T-helper 2 cell treated with Interferon-gamma antibody and Interleukin-4, amounts not matched to agents 5 μg/mL and 100 μg/mL, for 36 hours (primary cell): ENCODE data around the gene SCAF11.

Experiments
- DNase-seq: peaks from one replicate; pipeline ENCODE4 v3.0.0; 2021; ENCODE audit warnings: low spot score
- H3K27ac Mint-ChIP-seq: one replicate; pipeline ENCODE4 v1.8.0; 2021; ENCODE audit warnings: mild to moderate bottlenecking, mixed read lengths
- H3K27me3 Mint-ChIP-seq: one replicate; pipeline ENCODE4 v1.8.0; 2021; ENCODE audit warnings: low read depth, mixed read lengths
- H3K36me3 Mint-ChIP-seq: one replicate; pipeline ENCODE4 v1.8.0; 2021; ENCODE audit warnings: low read depth, mixed read lengths
- H3K4me1 Mint-ChIP-seq: one replicate; pipeline ENCODE4 v1.8.0; 2021; ENCODE audit warnings: low read depth, mixed read lengths
- H3K4me3 Mint-ChIP-seq: one replicate; pipeline ENCODE4 v1.8.0; 2022; ENCODE audit warnings: mild to moderate bottlenecking, moderate library complexity, mixed read lengths
- H3K9me3 Mint-ChIP-seq: one replicate; pipeline ENCODE4 v1.8.0; 2021; ENCODE audit warnings: mixed read lengths

SCAF11 gene

DNA sequence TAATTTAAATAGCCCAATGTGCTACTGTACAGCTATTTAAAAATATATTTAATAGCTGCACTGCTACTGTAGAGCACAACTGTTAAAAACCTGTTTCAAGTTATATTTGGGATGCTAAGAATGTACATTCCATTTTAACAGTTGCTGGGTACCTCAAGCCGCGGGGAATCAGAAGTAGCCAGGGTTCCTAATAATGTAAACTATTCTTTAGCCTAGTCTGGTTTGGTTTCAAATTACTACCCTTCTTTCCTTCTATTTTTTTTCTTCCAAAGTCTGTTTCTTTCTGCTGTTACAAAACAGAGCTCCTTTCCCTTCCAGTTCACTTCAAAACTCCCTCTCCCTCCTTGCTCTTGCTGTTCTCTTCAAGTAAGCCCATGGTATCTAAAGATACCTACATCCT, 21.3 kb downstream of the SCAF11 start:
- no peak overlapping the region for H3K27ac Mint-ChIP-seq
- H3K9me3 Mint-ChIP-seq: peaks cover 9% of the 10 kb centered on the region
- no peak for DNase-seq
- H3K4me3 Mint-ChIP-seq: no peak overlapping the region
- H3K36me3 Mint-ChIP-seq: peaks cover 49% of the 10 kb centered on the region
- H3K27me3 Mint-ChIP-seq: no peaks in the 10 kb centered on the region
- H3K4me1 Mint-ChIP-seq: peaks cover 26% of the 10 kb centered on the region

DNA sequence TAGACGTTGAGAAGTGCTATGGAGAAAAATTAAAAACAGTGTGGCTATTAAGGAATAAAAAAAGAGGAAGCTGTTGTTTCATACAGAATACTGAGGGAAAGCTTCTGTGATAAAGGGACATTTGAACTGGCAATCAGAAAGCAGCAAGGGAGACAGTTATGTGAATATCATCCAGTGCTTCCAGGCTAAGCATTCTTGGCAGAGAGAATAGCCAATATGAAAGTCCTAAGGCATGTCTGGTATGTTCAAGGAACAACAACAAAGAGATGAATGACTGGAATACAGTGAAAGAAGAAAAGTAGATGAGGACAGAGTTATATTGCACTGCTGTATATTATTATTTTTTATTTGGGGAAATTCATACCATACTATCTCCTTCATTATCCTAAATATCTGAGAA, 23.9 kb downstream of the SCAF11 start:
- no peaks in the 10 kb centered on the region for H3K27me3 Mint-ChIP-seq
- H3K27ac Mint-ChIP-seq: no peak overlapping the region
- H3K36me3 Mint-ChIP-seq: peaks cover 50% of the 10 kb centered on the region
- H3K4me1 Mint-ChIP-seq: peaks cover 18% of the 10 kb centered on the region
- no peak overlapping the region for H3K4me3 Mint-ChIP-seq
- no peak for DNase-seq
- no peaks in the 10 kb centered on the region for H3K9me3 Mint-ChIP-seq

DNA sequence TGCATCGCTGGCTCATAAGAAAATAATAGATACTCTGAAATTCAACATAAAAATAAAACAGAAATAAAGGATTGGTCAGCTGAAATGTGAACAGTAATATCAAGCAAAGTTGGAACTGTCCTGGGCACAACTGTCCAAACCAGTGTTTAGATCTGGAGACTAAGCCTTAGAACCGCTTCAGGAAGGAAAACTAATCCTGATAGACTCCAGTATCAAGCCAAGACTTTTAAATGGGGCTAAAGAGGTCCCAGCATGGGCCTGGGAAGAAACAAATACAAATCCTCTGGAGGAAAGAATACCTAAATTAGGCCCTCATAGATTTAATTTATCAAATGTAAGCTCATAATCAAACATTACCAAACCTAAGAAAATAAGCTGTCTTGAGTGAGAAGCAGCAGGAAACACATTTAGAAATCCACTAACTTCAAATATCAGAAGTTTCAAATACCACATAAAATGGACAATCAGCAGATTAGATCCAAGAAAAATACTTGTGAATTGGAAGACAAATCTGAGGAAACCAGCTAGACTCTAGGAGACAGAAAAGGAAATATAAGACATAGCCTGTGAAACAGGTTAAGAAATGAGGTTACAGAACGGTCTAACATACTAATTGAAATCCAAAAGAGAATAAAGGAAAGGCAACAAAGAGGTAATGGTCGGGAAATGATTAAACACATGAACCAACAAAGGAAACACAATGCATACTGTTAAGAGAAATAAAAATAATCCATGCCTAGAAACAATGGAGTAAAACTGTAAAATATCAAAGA, 27.6 kb downstream of the SCAF11 start:
- H3K4me1 Mint-ChIP-seq: peaks cover 10% of the 10 kb centered on the region

DNA sequence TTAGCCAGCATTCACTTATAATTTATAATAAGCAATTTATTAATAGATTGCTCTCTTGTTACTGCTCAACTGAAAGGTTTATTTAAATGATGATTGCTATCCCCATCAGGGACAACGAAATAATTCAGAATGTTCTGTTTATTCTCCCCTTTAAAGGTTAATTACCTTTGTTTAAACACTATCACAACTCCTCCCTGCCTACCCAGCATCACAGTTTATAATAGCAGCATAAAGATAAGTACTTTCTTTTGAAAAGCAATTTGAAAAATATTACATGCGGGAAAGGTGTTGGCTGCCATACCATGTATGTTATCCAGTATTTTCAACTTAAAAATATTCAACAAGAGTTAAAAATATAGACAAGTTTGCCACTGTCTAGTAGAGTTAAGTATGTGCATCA, 30.6 kb downstream of the SCAF11 start:
- Mint-ChIP-seq H3K27me3 (no peaks in the 10 kb centered on the region), H3K4me3 (no peak overlapping the region), H3K9me3 (no peaks in the 10 kb centered on the region), H3K27ac (no peak overlapping the region), H3K4me1 (peaks cover 3% of the 10 kb centered on the region), H3K36me3 (peaks cover 47% of the 10 kb centered on the region)
- DNase-seq: no peak

More for the DNA sequence above, 27.6 kb downstream of the SCAF11 start:
- DNase-seq: no peak
- Mint-ChIP-seq H3K27ac (no peak overlapping the region), H3K36me3 (peaks cover 50% of the 10 kb centered on the region), H3K27me3 (no peaks in the 10 kb centered on the region), H3K9me3 (no peaks in the 10 kb centered on the region), H3K4me3 (no peak overlapping the region)

DNA sequence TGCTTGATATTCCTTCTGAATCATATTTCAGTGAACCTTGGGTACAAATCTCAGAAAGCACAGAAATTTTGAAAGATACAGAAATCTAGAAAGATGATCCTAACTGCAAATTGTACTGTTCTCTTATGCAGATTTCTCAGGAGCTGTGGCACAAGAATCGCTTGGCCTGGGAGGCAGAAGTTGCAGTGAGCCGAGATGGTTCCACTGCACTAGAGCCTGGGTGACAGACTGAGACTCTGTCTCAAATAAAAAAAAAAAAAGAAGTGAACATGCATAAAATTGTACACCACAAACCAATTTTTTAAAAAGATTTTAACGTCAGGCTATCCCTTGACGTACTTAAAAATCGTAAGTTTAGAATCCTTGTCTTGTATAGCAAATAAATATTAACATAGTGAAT, 31.3 kb downstream of the SCAF11 start:
- DNase-seq: no peak
- peaks cover 43% of the 10 kb centered on the region for H3K36me3 Mint-ChIP-seq
- peaks cover 3% of the 10 kb centered on the region for H3K4me1 Mint-ChIP-seq
- no peak overlapping the region for H3K27ac Mint-ChIP-seq
- no peaks in the 10 kb centered on the region for H3K9me3 Mint-ChIP-seq
- H3K4me3 Mint-ChIP-seq: no peak overlapping the region
- H3K27me3 Mint-ChIP-seq: no peaks in the 10 kb centered on the region

DNA sequence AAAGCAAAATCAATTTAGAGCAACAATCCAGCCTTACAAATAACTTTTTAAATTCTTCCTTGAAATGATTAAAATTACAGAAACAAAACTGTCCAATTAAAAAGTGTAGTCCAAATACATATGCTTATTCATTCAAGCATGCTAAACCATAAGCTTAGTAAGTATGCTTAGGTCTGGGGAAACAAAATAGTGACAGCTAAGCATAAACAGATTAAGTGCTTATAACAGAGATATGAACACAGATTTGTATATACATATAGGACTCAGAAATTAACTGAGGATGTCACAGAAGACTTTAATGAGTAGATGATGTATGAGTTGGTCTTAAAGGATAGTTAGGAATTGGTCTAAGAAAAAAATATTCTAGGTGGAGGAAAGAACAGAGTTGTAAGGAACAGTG, 41.8 kb downstream of the SCAF11 start:
- H3K27ac Mint-ChIP-seq: no peak overlapping the region
- peaks cover 4% of the 10 kb centered on the region for H3K4me1 Mint-ChIP-seq
- H3K4me3 Mint-ChIP-seq: no peak overlapping the region
- H3K36me3 Mint-ChIP-seq: peaks cover 54% of the 10 kb centered on the region
- no peaks in the 10 kb centered on the region for H3K27me3 Mint-ChIP-seq
- DNase-seq: no peak
- H3K9me3 Mint-ChIP-seq: no peaks in the 10 kb centered on the region

DNA sequence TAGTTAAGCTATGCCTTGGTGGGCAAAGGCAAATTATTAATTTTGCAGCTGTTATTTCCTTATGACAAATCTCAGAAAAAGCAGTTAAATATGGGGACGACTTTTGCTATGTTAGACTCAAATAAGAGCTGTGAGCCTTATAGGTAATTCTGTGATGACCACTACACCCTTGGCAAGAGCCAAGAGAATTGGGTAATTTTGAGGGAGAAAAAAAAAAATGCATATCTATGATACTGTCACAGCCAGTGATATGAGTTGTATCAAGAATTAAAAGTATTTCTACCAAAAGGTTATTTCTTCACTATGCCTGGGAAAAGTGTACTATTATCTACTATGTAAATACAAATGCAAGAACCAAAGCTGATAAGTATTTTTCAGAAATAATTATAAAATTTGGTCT, 43.9 kb downstream of the SCAF11 start:
- Mint-ChIP-seq H3K4me1 (peaks cover 4% of the 10 kb centered on the region), H3K27ac (no peak overlapping the region), H3K4me3 (no peak overlapping the region), H3K27me3 (no peaks in the 10 kb centered on the region), H3K9me3 (no peaks in the 10 kb centered on the region), H3K36me3 (peaks cover 66% of the 10 kb centered on the region)
- DNase-seq: no peak

DNA sequence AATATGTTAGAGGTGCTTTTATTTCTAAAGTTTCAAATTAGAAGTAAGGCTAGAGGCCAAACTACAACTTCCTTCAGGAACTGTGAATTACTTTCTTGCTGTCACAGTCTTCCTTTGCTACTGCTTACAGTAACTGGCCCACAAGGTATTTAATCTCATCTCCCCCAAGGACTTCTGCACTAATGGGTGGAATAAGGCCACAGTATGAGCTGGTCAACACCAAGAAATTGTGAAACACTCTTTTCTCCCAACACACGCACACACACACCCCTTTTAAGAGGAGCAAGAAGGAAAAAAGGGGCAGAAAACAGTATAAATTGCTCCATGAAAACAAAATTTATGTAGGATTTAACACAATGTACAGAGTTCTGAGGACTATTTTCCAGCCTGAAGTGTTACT, 45.6 kb downstream of the SCAF11 start:
- Mint-ChIP-seq H3K4me1 (peaks cover 4% of the 10 kb centered on the region), H3K27ac (no peak overlapping the region), H3K9me3 (peaks cover 3% of the 10 kb centered on the region), H3K27me3 (no peaks in the 10 kb centered on the region), H3K36me3 (peaks cover 76% of the 10 kb centered on the region), H3K4me3 (no peak overlapping the region)
- no peak for DNase-seq

DNA sequence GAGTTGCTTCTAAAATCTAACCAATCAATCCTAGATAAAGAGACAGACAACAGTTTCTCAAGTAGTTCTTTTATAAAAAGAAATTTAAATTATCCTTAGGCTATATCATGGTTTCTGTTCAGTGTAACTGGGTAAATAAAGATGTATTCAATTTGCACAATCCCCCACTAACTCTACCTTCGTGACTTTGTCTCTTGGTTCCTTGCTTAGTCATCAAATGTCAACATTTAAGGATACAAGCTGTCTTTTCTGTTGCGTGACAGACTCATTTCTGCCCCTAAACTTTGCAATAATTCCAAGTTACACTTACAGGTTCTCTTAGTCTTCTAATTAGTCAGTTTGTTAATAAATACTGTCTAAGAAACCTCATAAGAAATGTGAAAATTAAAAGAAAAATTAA, 50.6 kb downstream of the SCAF11 start:
- H3K36me3 Mint-ChIP-seq: peaks cover 61% of the 10 kb centered on the region
- no peak for DNase-seq
- H3K27me3 Mint-ChIP-seq: no peaks in the 10 kb centered on the region
- peaks cover 3% of the 10 kb centered on the region for H3K9me3 Mint-ChIP-seq
- no peak overlapping the region for H3K27ac Mint-ChIP-seq
- H3K4me3 Mint-ChIP-seq: no peak overlapping the region
- H3K4me1 Mint-ChIP-seq: peaks cover 10% of the 10 kb centered on the region

DNA sequence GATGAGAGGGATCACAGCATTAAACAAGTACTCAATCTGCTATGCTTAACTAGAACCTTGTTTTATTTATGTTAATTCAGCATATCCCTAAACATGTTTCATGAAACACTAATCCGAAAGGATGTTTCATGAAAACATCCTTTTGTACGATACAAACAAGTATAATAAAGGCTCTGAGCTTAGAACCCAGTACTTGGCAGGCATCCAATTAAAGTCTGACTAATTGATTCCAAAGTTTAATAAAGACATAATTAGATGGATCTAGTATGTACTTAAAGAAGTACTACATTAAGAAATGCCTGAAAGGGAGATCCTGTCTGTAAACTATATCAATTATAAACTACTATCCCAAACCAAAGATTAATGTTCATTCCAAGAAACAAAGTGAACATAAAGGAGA, 51.8 kb downstream of the SCAF11 start:
- Mint-ChIP-seq H3K27me3 (no peaks in the 10 kb centered on the region), H3K9me3 (peaks cover 3% of the 10 kb centered on the region), H3K36me3 (peaks cover 52% of the 10 kb centered on the region), H3K4me1 (peaks cover 7% of the 10 kb centered on the region), H3K27ac (no peak overlapping the region), H3K4me3 (no peak overlapping the region)
- no peak for DNase-seq

DNA sequence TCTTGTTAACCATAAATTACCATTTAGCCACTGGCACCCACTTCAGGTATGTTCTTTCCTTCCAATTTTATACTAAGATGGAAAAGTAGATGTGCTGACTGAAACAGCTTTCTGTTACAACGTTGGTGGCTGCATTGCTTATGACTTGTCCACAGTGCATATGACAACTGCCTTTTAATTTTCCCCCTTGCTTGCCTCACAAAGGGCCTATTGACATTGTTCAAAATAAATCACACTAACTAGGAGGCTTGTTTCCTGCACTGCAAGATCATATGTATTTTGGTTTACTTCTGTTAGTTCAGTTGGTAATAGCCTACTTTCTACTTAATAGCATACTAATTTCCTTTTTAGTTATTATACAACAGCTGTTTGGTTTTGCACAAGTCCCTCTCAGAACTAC, 55.4 kb downstream of the SCAF11 start:
- H3K36me3 Mint-ChIP-seq: peaks cover 35% of the 10 kb centered on the region
- H3K9me3 Mint-ChIP-seq: no peaks in the 10 kb centered on the region
- no peak overlapping the region for H3K4me3 Mint-ChIP-seq
- no peak overlapping the region for H3K27ac Mint-ChIP-seq
- no peaks in the 10 kb centered on the region for H3K27me3 Mint-ChIP-seq
- peaks cover 7% of the 10 kb centered on the region for H3K4me1 Mint-ChIP-seq
- DNase-seq: no peak

DNA sequence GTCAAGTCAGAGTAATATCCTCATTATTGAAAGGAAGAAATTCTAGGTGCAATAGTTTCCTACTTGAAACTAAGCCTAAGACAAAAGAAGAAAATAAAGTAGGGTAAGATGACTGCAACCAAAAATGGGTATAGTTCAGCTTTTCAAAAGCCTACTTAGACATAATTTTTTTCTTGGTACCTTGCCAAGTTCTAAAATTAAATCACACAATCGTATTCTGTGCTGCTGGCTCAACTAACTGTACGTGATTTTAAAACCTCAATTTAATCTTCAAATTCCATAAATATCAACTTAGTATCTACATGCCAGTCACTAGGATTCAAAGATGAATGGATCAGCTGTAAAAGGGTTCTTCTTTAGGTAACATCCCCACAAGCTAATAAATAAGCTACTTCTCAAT, 56.9 kb downstream of the SCAF11 start:
- H3K27ac Mint-ChIP-seq: no peak overlapping the region

DNA sequence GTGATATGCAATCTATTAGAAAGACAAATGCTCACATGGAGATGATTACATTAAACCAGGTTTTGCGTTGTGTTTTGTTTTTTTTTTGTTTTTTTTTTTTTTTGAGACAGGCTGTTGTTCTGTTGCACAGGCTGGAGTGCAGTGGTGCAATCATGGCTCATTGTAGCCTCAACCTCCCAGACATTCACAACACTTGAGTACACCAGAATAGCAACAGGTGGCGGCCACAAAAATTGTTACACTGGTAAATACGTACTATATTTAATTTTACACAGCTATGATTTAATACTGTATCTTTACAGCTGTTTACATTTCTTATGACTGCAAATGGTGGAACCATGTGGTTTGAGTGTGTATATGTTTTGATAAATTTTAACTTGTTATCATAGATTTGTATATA, 60.0 kb downstream of the SCAF11 start:
- H3K36me3 Mint-ChIP-seq: peaks cover 48% of the 10 kb centered on the region
- no peak overlapping the region for H3K4me3 Mint-ChIP-seq
- no peaks in the 10 kb centered on the region for H3K27me3 Mint-ChIP-seq
- no peaks in the 10 kb centered on the region for H3K9me3 Mint-ChIP-seq
- H3K4me1 Mint-ChIP-seq: peaks cover 7% of the 10 kb centered on the region
- DNase-seq: no peak
- H3K27ac Mint-ChIP-seq: no peak overlapping the region

More for the DNA sequence above, 56.9 kb downstream of the SCAF11 start:
- Mint-ChIP-seq H3K4me3 (no peak overlapping the region), H3K36me3 (peaks cover 37% of the 10 kb centered on the region), H3K27me3 (no peaks in the 10 kb centered on the region), H3K9me3 (no peaks in the 10 kb centered on the region), H3K4me1 (peaks cover 8% of the 10 kb centered on the region)
- no peak for DNase-seq

DNA sequence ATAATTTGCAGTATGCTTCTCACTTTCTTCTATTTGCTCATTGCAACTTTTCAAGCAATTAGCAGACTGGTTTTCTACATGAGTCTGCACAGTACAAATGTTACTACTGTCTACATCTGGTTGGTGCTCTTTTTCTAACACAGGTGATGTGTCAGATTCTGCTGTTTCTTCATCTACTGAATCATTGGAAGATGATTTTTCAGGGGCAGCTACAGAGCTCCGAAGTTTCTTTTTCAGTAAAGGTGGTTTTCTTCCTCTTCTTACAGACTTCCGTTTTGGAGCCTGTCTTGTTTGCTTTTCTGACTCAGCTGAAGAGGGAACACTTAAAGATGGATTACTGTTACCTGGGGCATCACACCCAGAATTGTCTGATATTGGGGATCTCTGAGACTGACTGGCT, 62.1 kb downstream of the SCAF11 start:
- Mint-ChIP-seq H3K27ac (peak overlapping the region; percentile 53), H3K4me3 (no peak overlapping the region), H3K9me3 (no peaks in the 10 kb centered on the region), H3K36me3 (peaks cover 54% of the 10 kb centered on the region), H3K4me1 (peaks cover 6% of the 10 kb centered on the region), H3K27me3 (no peaks in the 10 kb centered on the region)
- no peak for DNase-seq

DNA sequence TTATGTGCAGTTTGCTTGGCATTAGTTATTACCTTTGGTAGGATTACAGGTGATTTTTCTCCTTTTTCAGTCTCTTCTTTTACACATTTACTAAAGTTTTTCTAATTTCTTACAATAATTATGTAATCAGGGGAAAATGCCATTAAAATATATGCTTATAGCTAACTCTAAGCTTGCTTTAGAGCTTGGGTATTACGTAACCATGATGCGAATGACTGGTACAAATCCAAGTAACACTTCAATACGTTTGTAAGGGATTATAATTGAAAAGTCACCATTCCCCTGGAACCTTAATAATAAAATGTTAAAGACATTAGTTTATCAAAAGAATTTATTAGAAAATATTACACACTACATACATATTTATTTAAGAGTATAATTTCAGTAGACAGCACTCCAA, 71.6 kb downstream of the SCAF11 start:
- H3K4me3 Mint-ChIP-seq: no peak overlapping the region
- H3K27ac Mint-ChIP-seq: no peak overlapping the region

More for the DNA sequence above, 71.6 kb downstream of the SCAF11 start:
- DNase-seq: no peak
- Mint-ChIP-seq H3K27me3 (no peaks in the 10 kb centered on the region), H3K9me3 (no peaks in the 10 kb centered on the region), H3K4me1 (no peaks in the 10 kb centered on the region), H3K36me3 (peaks cover 36% of the 10 kb centered on the region)
